CD4-positive, alpha-beta T cell (primary cell): ENCODE data around the gene KLF13. TPM values are rescaled to one million over a fixed set of nuclear protein-coding genes. Genes with fewer than 3 reads are reported as not detected.
A peak's percentile ranks its signal among the peaks of the same experiment; 100 is the strongest.

Source experiments
- ATAC-seq: fragments of 200-7000 bp; cut with Tn5 transposase; one replicate; pipeline ENCODE4 v1.10.0; 2022; ENCODE audit warnings: mild to moderate bottlenecking; ENCODE audit not compliant: poor library complexity
- CTCF ChIA-PET: fragments of 350-600 bp; sonication (Branson Sonifier 250); formaldehyde crosslinking; loops from one replicate; lab custom pipeline; 2021; ENCODE audit warnings: antibody characterized with exemption, inconsistent platforms; lab: Charles Lee
- POLR2A ChIA-PET: fragments of 350-600 bp; sonication (Branson Sonifier 250); formaldehyde crosslinking; loops from one replicate; lab custom pipeline; 2021; ENCODE audit warnings: antibody characterized with exemption, inconsistent platforms; lab: Charles Lee
- DNase-seq, 14 experiments: peaks; one replicate each; pipeline ENCODE4 v3.0.0-alpha.2; 2013 to 2020; ENCODE audit warnings: mixed read lengths in 2 of 14
- H3K27ac ChIP-seq, 2 donors: one replicate each; pipeline versions ENCODE4 v1.5.1 to v1.7.0; 2013; ENCODE audit warnings: low read length in 2 of 2, low read depth in 1 of 2, mild to moderate bottlenecking in 1 of 2
- H3K27me3 ChIP-seq, 2 experiments: 1 replicate in 1 of 2; 2 replicates in 1 of 2; pipeline versions ENCODE4 v1.6.1 to v1.7.0; 2013; ENCODE audit warnings: low read length in 2 of 2, control low read depth in 1 of 2, mild to moderate bottlenecking in 1 of 2, moderate library complexity in 1 of 2; ENCODE audit not compliant: insufficient read depth in 2 of 2, control insufficient read depth in 1 of 2
- H3K36me3 ChIP-seq: one replicate; pipeline ENCODE4 v1.6.1; 2013; ENCODE audit warnings: low read length, control low read depth; ENCODE audit not compliant: insufficient read depth
- H3K4me1 ChIP-seq: one replicate; pipeline ENCODE4 v1.6.1; 2013; ENCODE audit warnings: low read length, control low read depth; ENCODE audit not compliant: insufficient read depth
- H3K4me3 ChIP-seq: one replicate; pipeline ENCODE4 v1.5.1; 2013; ENCODE audit warnings: mild to moderate bottlenecking, low read length, moderate library complexity
- H3K9me3 ChIP-seq, 2 experiments: 1 replicate in 1 of 2; 2 replicates in 1 of 2; pipeline versions ENCODE4 v1.6.1 to v1.7.0; 2013; ENCODE audit warnings: low read length in 2 of 2, mild to moderate bottlenecking in 2 of 2, control low read depth in 1 of 2, moderate library complexity in 1 of 2; ENCODE audit not compliant: control insufficient read depth in 1 of 2, insufficient read depth in 1 of 2
- H3K27ac Mint-ChIP-seq: one replicate; pipeline ENCODE4 v1.8.0; 2020; ENCODE audit warnings: mixed read lengths
- H3K27me3 Mint-ChIP-seq: one replicate; pipeline ENCODE4 v1.8.0; 2021; ENCODE audit warnings: mixed read lengths
- H3K36me3 Mint-ChIP-seq: one replicate; pipeline ENCODE4 v1.8.0; 2021; ENCODE audit warnings: low read depth, mixed read lengths
- H3K4me1 Mint-ChIP-seq: one replicate; pipeline ENCODE4 v1.8.0; 2021; ENCODE audit warnings: low read depth, mixed read lengths
- H3K4me3 Mint-ChIP-seq: one replicate; pipeline ENCODE4 v1.8.0; 2020; ENCODE audit warnings: mild to moderate bottlenecking, mixed read lengths
- H3K9me3 Mint-ChIP-seq: one replicate; pipeline ENCODE4 v1.8.0; 2020; ENCODE audit warnings: mixed read lengths
- intact Hi-C, 2 experiments: fragments of 100-400 bp; cut with DNase I in 1 of 2; cut with micrococcal nuclease in 1 of 2; formaldehyde crosslinking; loops; one replicate each; pipeline versions ENCODE4 v1.15.1 to v1.9.0; 2023 to 2025; cut with DNase I, micrococcal nuclease
- total RNA-seq, 174 experiments: library from RNA in 2 of 174; stranded (reverse) in 2 of 174; gene quantifications; one replicate each; pipeline ENCODE4 v1.2.3 and lab custom pipeline; 2021 to 2026
- TF ChIP-seq, protein P1 (sequence below): fragments of 200-600 bp; IDR thresholded peaks from one replicate; pipeline ENCODE4 v1.8.0; 2022; ENCODE audit warnings: antibody characterized with exemption, mild to moderate bottlenecking

Gene KLF13
- total RNA-seq, 2 experiments from 2014 or later, result 284 to 308 TPM

DNA sequence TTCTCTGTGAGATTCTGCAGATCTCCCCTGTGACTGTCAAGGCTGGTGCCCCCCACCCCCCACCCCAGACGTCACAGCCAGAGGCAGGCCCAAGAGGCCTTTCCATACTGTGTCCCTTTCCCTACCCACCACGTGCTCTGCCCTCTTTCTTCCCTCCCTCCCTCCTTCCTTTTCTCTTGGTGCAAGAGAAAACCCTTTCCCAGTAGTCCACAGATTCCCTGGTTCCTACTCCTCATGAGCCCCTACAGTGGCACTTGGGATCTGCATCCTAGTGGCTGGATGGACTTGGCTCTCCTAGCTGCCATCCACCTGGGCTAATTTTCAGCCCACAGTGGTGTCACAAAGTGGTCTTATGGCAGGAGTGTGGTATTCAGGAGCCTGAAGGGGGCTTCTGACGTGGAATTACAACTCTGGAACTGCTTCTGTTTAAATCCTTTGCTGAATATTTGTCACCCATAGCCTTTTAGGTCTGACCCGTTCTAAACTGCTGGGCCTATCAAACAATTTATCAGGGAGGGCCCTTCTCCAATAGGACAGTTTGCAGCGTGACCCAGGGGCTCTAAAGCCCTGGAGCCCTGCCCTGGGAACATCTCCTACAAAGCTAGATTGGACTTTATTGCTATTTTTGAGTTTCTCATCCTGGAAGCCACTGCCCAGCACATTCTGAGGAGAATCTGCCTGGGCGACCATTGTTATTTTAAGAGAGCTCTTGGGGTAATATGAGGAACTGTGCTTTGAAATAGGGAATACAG lies 35.3 kb downstream of the KLF13 start:
- TF ChIP-seq, protein P1, sequence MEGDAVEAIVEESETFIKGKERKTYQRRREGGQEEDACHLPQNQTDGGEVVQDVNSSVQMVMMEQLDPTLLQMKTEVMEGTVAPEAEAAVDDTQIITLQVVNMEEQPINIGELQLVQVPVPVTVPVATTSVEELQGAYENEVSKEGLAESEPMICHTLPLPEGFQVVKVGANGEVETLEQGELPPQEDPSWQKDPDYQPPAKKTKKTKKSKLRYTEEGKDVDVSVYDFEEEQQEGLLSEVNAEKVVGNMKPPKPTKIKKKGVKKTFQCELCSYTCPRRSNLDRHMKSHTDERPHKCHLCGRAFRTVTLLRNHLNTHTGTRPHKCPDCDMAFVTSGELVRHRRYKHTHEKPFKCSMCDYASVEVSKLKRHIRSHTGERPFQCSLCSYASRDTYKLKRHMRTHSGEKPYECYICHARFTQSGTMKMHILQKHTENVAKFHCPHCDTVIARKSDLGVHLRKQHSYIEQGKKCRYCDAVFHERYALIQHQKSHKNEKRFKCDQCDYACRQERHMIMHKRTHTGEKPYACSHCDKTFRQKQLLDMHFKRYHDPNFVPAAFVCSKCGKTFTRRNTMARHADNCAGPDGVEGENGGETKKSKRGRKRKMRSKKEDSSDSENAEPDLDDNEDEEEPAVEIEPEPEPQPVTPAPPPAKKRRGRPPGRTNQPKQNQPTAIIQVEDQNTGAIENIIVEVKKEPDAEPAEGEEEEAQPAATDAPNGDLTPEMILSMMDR, result no peak
- H3K4me3 ChIP-seq, result peak overlapping the region; percentile 43
- ATAC-seq, result no peak

DNA sequence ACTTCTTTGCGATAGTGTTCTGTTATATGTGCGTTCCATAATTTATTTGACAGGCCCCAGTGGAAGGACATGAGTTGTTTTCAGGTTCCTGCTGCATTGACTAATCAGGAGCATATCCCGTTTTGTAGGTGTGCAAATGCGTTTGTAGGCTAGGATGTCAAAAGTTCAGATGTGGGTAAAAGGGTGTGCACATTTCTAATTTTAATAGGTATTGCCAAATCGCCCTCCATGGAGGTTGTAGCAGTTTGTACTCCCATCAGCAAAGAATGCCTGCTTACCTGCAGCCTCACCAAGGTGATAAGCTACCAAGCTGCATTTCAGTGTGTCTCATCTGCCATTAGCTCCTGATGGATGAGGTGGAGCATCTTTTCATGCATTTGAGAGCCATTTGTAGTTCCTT lies 36.3 kb downstream of the KLF13 start:
- no peak overlapping the region for H3K4me3 ChIP-seq
- Mint-ChIP-seq H3K9me3 (no peaks in the 10 kb centered on the region), H3K4me3 (peak overlapping the region; percentile 76), H3K4me1 (peaks cover 98% of the 10 kb centered on the region), H3K27ac (peak overlapping the region; percentile 90), H3K36me3 (peaks cover 36% of the 10 kb centered on the region), H3K27me3 (no peaks in the 10 kb centered on the region)
- H3K27ac ChIP-seq, result peak overlapping the region; percentile 96 to 99
- peaks cover 99% of the 10 kb centered on the region for H3K4me1 ChIP-seq
- ChIA-PET CTCF (interaction anchor here (0.8 to 1.3 kb wide), 2 partner anchors 9 to 162 kb away, joined by 3 read pairs; no protein-coding TSS in a partner anchor), POLR2A (interaction anchor here (0.7 to 25.4 kb wide), 10 partner anchors 9 to 156 kb away, joined by 3 to 566 read pairs (median 30); partner anchors contain the start of gene KLF13)
- intact Hi-C loops, result loop anchor here in 1 of 2 experiments (5.0 kb wide), 1 partner anchor 146 kb away; no protein-coding TSS in a partner anchor
- TF ChIP-seq, protein P1, result no peak
- H3K9me3 ChIP-seq, result no peaks in the 10 kb centered on the region
- ATAC-seq (no peak), DNase-seq (no peak)
- H3K27me3 ChIP-seq, result no peaks in the 10 kb centered on the region
- peaks cover 23% of the 10 kb centered on the region for H3K36me3 ChIP-seq

More for the DNA sequence above, 35.3 kb downstream of the KLF13 start:
- peaks cover 31% of the 10 kb centered on the region for H3K36me3 Mint-ChIP-seq
- H3K27ac Mint-ChIP-seq, result peak overlapping the region; percentile 90
- intact Hi-C loops, result loop anchor here (1.0 to 5.0 kb wide), 7 partner anchors 9 to 145 kb away; no protein-coding TSS in a partner anchor
- peaks cover 98% of the 10 kb centered on the region for H3K4me1 Mint-ChIP-seq
- no peaks in the 10 kb centered on the region for H3K27me3 Mint-ChIP-seq
- peak overlapping the region; percentile 77 for H3K4me3 Mint-ChIP-seq
- ChIA-PET CTCF (interaction anchor here (0.7 to 1.9 kb wide), 4 partner anchors 8 to 146 kb away, joined by 3 to 6 read pairs (median 4); no protein-coding TSS in a partner anchor), POLR2A (interaction anchor here (0.7 to 25.4 kb wide), 28 partner anchors 8 to 155 kb away, joined by 3 to 566 read pairs (median 11); partner anchors contain the start of gene KLF13)
- Histone ChIP-seq H3K36me3 (peaks cover 23% of the 10 kb centered on the region), H3K27me3 (no peaks in the 10 kb centered on the region), H3K4me1 (peaks cover 99% of the 10 kb centered on the region), H3K27ac (peak overlapping the region; percentile 96 to 99), H3K9me3 (no peaks in the 10 kb centered on the region)
- no peak for DNase-seq
- H3K9me3 Mint-ChIP-seq, result no peaks in the 10 kb centered on the region

DNA sequence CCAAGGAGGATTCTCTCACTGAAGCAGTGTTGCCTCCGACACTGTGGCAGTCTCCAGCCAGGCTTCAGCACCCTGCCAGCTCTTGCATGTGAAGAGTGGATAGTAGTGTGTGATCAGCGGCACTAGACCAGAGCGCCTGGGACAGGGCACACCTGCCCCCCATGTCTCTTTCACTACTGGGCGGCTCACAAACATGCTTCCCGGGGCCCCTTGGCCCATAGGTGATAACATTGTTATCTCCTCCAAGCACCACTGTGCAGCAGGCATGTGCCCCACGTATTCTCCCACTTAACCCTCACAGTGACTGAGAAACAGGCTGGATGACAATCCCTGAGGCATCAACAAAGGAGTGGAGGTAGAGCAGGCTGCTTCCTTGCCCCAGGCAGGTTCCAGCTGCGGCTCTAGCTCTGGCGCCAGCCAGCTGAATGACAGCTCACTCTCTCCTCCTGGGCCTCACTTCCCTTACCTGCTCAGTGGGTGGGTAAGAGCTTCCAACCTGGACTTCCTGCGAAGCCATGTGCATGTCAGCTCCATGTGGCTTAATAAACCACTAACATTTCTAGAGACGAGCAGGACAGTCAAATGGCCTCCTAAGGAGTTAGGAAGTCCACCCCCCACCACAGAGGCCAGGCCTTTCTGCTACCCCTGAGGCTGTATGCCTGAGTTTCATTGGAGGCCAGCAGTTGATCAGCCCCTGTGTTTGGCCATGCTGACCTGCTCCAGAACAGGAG lies 37.8 kb downstream of the KLF13 start:
- Histone ChIP-seq H3K4me1 (peaks cover 98% of the 10 kb centered on the region), H3K9me3 (no peaks in the 10 kb centered on the region), H3K27ac (peak overlapping the region; percentile 86 to 96), H3K27me3 (no peaks in the 10 kb centered on the region), H3K4me3 (peak overlapping the region; percentile 3), H3K36me3 (peaks cover 8% of the 10 kb centered on the region)
- Mint-ChIP-seq H3K4me3 (peak overlapping the region; percentile 32), H3K4me1 (peaks cover 98% of the 10 kb centered on the region), H3K36me3 (peaks cover 31% of the 10 kb centered on the region), H3K27ac (peak overlapping the region; percentile 90), H3K9me3 (no peaks in the 10 kb centered on the region), H3K27me3 (no peaks in the 10 kb centered on the region)
- intact Hi-C loops, result loop anchor here in 1 of 2 experiments (5.0 kb wide), 1 partner anchor 147 kb away; no protein-coding TSS in a partner anchor
- TF ChIP-seq, protein P1, result no peak
- ChIA-PET CTCF (interaction anchor here (0.9 to 2.6 kb wide), 8 partner anchors 12 to 124 kb away, joined by 4 to 28 read pairs (median 8); partner anchors contain the start of gene KLF13), POLR2A (interaction anchor here (0.6 to 25.4 kb wide), 21 partner anchors 7 to 149 kb away, joined by 3 to 566 read pairs (median 7); partner anchors contain the start of gene KLF13)
- peak in 2 of 14 experiments; percentile 63 to 65 for DNase-seq
- no peak for ATAC-seq
